ENCODE measurements around the gene YEATS2. TPM values are rescaled to one million over a fixed set of nuclear protein-coding genes. Genes with fewer than 3 reads are reported as not detected.

Gene YEATS2
- total and polyA plus RNA-seq, 8 donors, result 28.4 to 48.8 (median 44.1) TPM

DNA sequence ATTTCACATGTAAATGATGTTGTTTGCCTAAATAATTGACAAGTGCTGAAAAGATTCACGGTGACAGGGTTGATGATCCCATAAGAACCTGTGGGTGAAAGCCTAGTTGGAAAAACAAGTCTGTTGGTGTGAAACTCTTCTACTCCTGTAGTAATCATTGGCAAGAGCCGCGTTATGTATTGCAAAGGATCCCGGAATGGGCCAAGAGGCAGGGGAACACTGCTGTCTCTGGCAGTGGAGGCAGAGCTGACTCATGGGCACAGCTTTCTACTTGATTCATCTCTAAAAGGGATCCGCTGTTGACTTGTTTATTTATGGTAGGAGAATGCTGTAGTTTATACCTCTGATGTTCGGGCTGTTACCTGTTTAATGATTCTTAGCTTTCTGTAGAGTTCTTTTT lies 64.7 kb downstream of the YEATS2 start:
- ATAC-seq (no peak), DNase-seq (no peak)
- Histone ChIP-seq H3K27ac (no peak overlapping the region), H3K36me3 (peaks cover 0 to 64% of the 10 kb centered on the region in 2 donors), H3K9me3 (no peaks in the 10 kb centered on the region), H3K4me3 (no peak overlapping the region), H3K27me3 (no peaks in the 10 kb centered on the region), H3K4me1 (peaks cover 4 to 26% of the 10 kb centered on the region in 2 donors)
- intact Hi-C loops (cut with DNase I), result no loop called here
- TF ChIP-seq, protein P1, sequence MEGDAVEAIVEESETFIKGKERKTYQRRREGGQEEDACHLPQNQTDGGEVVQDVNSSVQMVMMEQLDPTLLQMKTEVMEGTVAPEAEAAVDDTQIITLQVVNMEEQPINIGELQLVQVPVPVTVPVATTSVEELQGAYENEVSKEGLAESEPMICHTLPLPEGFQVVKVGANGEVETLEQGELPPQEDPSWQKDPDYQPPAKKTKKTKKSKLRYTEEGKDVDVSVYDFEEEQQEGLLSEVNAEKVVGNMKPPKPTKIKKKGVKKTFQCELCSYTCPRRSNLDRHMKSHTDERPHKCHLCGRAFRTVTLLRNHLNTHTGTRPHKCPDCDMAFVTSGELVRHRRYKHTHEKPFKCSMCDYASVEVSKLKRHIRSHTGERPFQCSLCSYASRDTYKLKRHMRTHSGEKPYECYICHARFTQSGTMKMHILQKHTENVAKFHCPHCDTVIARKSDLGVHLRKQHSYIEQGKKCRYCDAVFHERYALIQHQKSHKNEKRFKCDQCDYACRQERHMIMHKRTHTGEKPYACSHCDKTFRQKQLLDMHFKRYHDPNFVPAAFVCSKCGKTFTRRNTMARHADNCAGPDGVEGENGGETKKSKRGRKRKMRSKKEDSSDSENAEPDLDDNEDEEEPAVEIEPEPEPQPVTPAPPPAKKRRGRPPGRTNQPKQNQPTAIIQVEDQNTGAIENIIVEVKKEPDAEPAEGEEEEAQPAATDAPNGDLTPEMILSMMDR (IDR thresholded peaks at IDR 0.05), result no peak

DNA sequence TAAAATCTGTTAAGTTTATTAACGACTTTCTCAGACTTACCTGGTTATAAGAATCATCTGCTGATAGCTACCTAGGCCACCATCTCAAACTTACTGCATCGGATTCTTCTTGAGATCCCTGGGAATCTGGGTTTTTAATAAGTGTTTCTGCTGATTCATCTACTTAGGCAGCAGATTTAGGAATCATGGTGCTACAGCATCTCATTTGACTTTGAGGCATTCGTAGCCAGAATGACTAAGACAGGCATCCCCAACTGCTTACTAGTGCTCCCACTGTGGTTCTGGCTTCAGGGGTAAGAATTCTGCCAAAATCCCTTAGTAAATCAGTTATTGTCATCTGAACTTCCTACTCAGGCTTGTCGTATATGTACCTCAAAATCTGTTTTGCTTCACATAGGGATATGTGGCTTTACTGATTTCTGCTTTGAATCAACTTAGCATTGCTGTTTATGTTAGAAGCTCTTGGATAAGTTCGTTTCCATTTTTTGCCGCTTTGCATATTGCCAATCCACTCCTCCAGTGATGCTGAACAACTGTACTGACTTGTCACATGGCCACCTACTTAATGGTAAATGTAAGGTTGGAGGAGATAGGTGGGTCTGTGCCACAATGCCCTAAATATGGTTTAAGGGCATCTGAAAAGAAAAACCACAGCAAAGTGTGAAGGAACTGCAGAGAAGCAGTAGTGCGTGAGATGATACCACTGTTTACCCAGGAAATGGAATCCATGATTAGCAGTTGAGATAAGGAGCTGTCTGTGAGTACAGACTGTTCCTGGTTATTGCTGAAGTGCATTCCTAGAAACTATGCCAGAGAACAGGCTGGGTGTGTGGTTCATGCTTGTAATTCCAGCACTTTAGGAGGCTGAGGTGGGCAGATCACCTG lies 67.5 kb downstream of the YEATS2 start:
- Histone ChIP-seq H3K4me1 (peaks cover 0 to 26% of the 10 kb centered on the region in 2 donors), H3K9me3 (no peaks in the 10 kb centered on the region), H3K27me3 (no peaks in the 10 kb centered on the region), H3K27ac (peak overlapping the region; percentile 35 to 55), H3K4me3 (no peak overlapping the region), H3K36me3 (peaks cover 0 to 38% of the 10 kb centered on the region in 2 donors)
- DNase-seq (no peak), ATAC-seq (peak; percentile 50)
- TF ChIP-seq, protein P1 (IDR thresholded peaks at IDR 0.05), result no peak
- intact Hi-C loops (cut with DNase I), result loop anchor here in 1 of 2 donors (5.0 kb wide), 1 partner anchor 298 kb away; no protein-coding TSS in a partner anchor

DNA sequence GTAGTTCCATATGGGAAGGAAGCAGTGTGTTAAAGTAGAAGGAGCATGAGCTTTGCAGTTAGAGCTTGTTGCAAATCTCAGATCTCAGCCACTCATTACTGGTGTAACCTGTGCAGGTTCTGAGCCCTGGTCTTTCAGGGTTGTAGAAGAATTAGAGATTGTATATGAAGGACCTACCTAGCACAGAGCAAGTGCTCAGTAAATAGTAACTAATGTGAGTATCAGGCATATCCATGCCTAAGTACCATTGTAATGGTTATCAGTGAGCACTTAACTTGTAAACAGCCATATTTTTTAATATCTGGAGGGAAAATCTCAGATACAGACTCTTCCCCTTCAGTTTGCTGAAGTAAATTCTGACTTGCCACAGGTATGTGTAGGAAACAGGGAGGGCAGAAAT lies 68.5 kb downstream of the YEATS2 start:
- no peak overlapping the region for H3K4me3 ChIP-seq
- H3K27ac ChIP-seq, result peak overlapping the region; percentile 60 to 62
- TF ChIP-seq, protein P1 (IDR thresholded peaks at IDR 0.05), result no peak
- H3K4me1 ChIP-seq, result peaks cover 0 to 26% of the 10 kb centered on the region in 2 donors
- H3K9me3 ChIP-seq, result no peaks in the 10 kb centered on the region
- DNase-seq, result no peak
- no peaks in the 10 kb centered on the region for H3K27me3 ChIP-seq
- intact Hi-C loops (cut with DNase I), result loop anchor here in 1 of 2 donors (5.0 kb wide), 1 partner anchor 299 kb away; no protein-coding TSS in a partner anchor
- peaks cover 0 to 38% of the 10 kb centered on the region in 2 donors for H3K36me3 ChIP-seq
- ATAC-seq, result peak; percentile 45

DNA sequence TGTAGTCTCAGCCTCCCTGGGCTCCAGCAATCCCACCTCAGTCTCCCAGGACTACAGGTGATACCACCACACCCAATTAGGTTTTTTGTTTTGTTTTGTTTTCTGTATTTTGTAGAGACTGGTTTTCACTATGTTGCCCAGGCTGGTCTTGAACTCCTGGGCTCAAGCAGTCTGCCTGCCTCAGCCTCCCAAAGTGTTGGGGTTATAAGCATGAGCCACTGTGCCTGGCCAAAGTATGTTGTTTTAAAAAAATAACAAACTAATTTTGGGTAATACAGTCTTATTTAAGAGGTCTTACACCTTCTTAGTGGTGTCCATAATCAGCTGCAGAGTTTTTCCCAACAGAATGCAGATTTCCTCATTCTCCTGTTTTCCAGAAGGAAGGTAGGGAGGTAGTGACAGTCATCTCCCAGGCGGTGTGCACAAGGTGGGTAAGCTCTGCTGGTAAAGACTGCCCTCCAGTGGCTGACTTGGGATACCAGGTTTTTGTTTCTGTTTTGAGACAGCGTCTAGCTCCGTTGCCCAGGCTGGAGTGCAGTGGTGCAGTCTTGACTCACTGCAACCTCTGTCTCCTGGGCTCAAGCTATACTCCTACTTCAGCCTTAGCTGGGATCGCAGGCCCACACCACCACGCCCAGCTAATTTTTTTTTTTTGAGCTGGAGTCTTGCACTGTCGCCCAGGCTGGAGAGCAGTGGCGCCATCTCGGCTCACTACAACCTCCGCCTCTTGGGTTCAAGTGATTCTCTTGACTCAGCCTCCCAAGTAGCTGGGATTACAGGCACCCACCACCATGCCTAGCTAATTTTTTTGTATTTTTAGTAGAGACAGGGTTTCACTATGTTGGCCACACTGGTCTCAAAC lies 69.4 kb downstream of the YEATS2 start:
- intact Hi-C loops (cut with DNase I), result loop anchor here in 1 of 2 donors (5.0 kb wide), 1 partner anchor 300 kb away; no protein-coding TSS in a partner anchor
- Histone ChIP-seq H3K27me3 (no peaks in the 10 kb centered on the region), H3K9me3 (no peaks in the 10 kb centered on the region), H3K27ac (peak overlapping the region; percentile 60 to 62), H3K4me3 (no peak overlapping the region), H3K4me1 (peaks cover 0 to 26% of the 10 kb centered on the region in 2 donors), H3K36me3 (peaks cover 0 to 30% of the 10 kb centered on the region in 2 donors)
- DNase-seq (peak in 3 of 4 donors; percentile 33 to 79 (median 72)), ATAC-seq (peak; percentile 94)
- TF ChIP-seq, protein P1 (IDR thresholded peaks at IDR 0.05), result peak; percentile 64 to 69
